ENCODE measurements around the gene TRMT1L. TPM values are rescaled to one million over a fixed set of nuclear protein-coding genes. Genes with fewer than 3 reads are reported as not detected.
"Not testable (repeated sequence)": the region's sequence is repeated elsewhere in the genome, so short reads cannot be mapped to it uniquely, and the experiment has no call there.

TRMT1L gene, protein sequence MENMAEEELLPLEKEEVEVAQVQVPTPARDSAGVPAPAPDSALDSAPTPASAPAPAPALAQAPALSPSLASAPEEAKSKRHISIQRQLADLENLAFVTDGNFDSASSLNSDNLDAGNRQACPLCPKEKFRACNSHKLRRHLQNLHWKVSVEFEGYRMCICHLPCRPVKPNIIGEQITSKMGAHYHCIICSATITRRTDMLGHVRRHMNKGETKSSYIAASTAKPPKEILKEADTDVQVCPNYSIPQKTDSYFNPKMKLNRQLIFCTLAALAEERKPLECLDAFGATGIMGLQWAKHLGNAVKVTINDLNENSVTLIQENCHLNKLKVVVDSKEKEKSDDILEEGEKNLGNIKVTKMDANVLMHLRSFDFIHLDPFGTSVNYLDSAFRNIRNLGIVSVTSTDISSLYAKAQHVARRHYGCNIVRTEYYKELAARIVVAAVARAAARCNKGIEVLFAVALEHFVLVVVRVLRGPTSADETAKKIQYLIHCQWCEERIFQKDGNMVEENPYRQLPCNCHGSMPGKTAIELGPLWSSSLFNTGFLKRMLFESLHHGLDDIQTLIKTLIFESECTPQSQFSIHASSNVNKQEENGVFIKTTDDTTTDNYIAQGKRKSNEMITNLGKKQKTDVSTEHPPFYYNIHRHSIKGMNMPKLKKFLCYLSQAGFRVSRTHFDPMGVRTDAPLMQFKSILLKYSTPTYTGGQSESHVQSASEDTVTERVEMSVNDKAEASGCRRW
- total RNA-seq (18.3 and 24.7 TPM in 2 replicates), polyA plus RNA-seq (26.6 and 28.3 TPM in 2 replicates)

DNA sequence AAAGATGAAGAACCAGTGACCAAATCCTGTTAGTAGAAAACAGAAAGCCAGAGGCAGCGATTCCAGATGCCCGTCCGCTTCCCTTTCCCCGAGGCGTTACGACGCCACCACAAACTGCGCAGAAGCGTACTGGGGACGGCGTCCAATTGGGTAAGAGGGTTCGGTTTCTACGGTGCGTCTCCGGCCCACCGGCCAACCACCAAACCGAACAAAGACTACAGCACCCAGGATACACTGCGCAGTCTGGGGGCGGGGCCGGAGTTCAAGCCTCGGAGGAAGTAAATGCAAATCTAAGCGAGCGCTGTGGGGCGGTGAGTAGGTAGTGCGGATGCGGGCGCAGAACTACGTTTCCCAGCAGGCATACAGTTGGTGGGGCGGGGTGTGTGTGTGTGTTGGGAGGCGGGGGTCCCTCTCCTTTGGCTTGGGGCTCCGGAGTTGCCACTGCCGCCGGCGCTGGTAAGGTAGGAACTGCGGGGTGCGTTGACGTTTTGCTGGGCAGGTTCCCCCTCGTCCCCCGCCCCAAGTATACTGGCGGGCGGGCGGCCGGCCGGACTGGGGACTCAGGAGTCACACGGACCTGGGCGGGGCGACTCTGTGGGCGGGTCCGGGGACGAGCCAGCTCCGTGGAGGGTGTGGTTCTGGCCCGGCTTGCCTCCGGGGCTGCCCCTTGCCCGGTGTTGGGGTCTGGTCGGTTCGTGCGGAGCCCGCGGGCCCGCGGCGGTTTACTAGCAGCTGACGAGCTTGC lies at the start of gene TRMT1L, which contains the start of gene SWT1:
Gene TRMT1L (minus strand): TSS at position 100 of the 745 bp plus-strand sequence. CDS start 241 bp downstream, outside the sequence.
Gene SWT1 (plus strand): TSS at position 314 of the 745 bp plus-strand sequence. CDS start 3,675 bp downstream, outside the sequence.
- peaks cover 16% of the 10 kb centered on the region for H3K4me1 ChIP-seq (ENCODE audit: low read depth)
- TF ChIP-seq CTCF (IDR thresholded peaks at IDR 0.05; ENCODE audit: low read depth, low read length): no peak
- H3K36me3 ChIP-seq: no peaks in the 10 kb centered on the region
- peak within 1 kb of the TSS; percentile 70 for H3K4me3 ChIP-seq
- H3K9me3 ChIP-seq (ENCODE audit: low read depth): no peaks in the 10 kb centered on the region
- peak; percentile 100 for DNase-seq (ENCODE audit: low read depth in 1 of 2, low spot score in 1 of 2)
- no peaks in the 10 kb centered on the region for H3K27me3 ChIP-seq
- H3K27ac ChIP-seq: peak within 1 kb of the TSS; percentile 93

GRCh38 chr1:185200889-185201288 lies 44.1 kb upstream of the TRMT1L start:
- TF ChIP-seq CTCF (IDR thresholded peaks at IDR 0.05; ENCODE audit: low read depth, low read length): no peak
- no peak for DNase-seq (ENCODE audit: low read depth in 1 of 2, low spot score in 1 of 2)
- Histone ChIP-seq H3K27me3 (no peaks in the 10 kb centered on the region), H3K4me1 (ENCODE audit: low read depth) (no peaks in the 10 kb centered on the region), H3K27ac (no peak overlapping the region), H3K9me3 (ENCODE audit: low read depth) (no peaks in the 10 kb centered on the region), H3K36me3 (no peaks in the 10 kb centered on the region), H3K4me3 (no peak overlapping the region)

DNA sequence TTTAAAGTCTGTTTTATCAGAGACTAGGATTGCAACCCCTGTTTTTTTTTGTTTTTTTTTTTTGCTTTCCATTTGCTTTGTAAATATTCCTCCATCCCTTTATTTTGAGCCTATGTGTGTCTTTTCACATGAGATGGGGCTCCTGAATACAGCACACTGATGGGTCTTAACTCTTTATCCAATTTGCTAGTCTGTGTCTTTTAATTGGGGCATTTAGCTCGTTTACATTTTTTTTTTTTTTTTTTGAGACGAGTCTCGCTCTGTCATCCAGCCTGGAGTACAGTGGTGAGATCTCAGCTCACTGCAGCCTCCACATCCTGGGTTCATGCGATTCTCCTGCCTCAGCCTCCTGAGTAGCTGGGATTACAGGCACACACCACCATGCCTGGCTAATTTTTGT lies 42.0 kb upstream of the TRMT1L start:
- not testable (repeated sequence) for H3K27ac ChIP-seq; H3K9me3 ChIP-seq (ENCODE audit: low read depth); H3K36me3 ChIP-seq; H3K4me3 ChIP-seq; H3K27me3 ChIP-seq; DNase-seq (ENCODE audit: low read depth in 1 of 2, low spot score in 1 of 2); H3K4me1 ChIP-seq (ENCODE audit: low read depth)

DNA sequence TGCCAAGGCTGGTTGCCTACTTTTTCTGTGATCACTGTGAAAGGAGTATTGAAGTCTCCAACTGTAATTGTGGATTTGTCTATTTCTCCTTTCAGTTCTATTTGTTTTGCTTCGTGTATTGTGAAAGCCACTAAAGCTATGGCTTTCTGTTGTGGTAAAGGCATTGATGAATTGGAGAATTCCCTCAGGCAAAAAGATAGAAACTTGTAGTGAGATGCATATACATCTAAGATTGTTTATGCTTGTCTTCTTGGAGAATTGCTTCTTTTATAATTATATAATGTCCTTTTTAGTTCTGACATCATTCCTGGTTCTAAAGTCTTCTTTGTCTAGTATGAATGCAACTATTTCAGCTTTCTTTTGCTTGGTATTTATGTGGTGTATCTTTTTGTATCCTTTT lies 37.0 kb upstream of the TRMT1L start:
- Histone ChIP-seq H3K27ac (no peak overlapping the region), H3K36me3 (no peaks in the 10 kb centered on the region), H3K27me3 (no peaks in the 10 kb centered on the region), H3K9me3 (ENCODE audit: low read depth) (no peaks in the 10 kb centered on the region), H3K4me1 (ENCODE audit: low read depth) (no peaks in the 10 kb centered on the region), H3K4me3 (no peak overlapping the region)
- no peak for TF ChIP-seq CTCF (IDR thresholded peaks at IDR 0.05; ENCODE audit: low read depth, low read length)
- DNase-seq (ENCODE audit: low read depth in 1 of 2, low spot score in 1 of 2): no peak

GRCh38 chr1:185170291-185170848 lies 13.6 kb upstream of the TRMT1L start:
- DNase-seq (ENCODE audit: low read depth in 1 of 2, low spot score in 1 of 2): peak; percentile 74 to 78

More at GRCh38 chr1:185170291-185170848, 13.6 kb upstream of the TRMT1L start:
- H3K27ac ChIP-seq: no peak overlapping the region
- peak; percentile 78 for TF ChIP-seq CTCF (IDR thresholded peaks at IDR 0.05; ENCODE audit: low read depth, low read length)
- no peaks in the 10 kb centered on the region for H3K4me1 ChIP-seq (ENCODE audit: low read depth)
- H3K36me3 ChIP-seq: no peaks in the 10 kb centered on the region
- no peak overlapping the region for H3K4me3 ChIP-seq
- H3K27me3 ChIP-seq: no peaks in the 10 kb centered on the region
- no peaks in the 10 kb centered on the region for H3K9me3 ChIP-seq (ENCODE audit: low read depth)

Measured in cardiac muscle cell (in vitro differentiated cells and primary cell).